Measurements from ENCODE around the gene RTL9. TPM values are rescaled to one million over a fixed set of nuclear protein-coding genes. Genes with fewer than 3 reads are reported as not detected.

Gene RTL9
- total and polyA plus RNA-seq, 9 donors: 0.38 to 5.9 (median 1.5) TPM

DNA sequence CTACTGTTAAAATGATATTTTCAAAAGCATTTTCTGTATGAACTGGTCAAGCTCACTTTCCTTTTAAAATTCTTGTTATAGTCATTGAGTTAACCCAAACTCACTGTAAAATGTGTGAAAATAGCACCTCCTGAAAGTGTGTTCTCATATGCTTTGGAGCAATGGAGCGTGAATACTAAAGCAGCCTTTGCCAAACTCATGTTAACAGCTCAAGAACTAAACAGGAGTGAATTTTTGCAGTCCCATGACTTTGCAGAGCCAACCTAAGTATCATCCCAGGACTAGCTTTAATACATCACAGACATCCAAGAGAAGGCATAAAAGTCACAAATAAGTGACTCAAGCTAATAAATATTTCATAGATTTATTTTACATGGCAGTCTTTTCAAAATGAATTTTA, 43.1 kb upstream of the RTL9 start:
- no peak for DNase-seq
- H3K4me1 ChIP-seq (ENCODE audit: insufficient read depth): no peaks in the 10 kb centered on the region
- WGBS, 3 donors: 19 to 50% (median 40%) methylated on average over 1 of the region's 1 CpG
- H3K27ac ChIP-seq: no peak overlapping the region
- intact Hi-C loops (cut with DNase I): loop anchor here in 2 of 4 donors (5.0 to 10.0 kb wide), 2 partner anchors 141 to 143 kb away; no protein-coding TSS in a partner anchor
- no peaks in the 10 kb centered on the region for H3K36me3 ChIP-seq
- H3K27me3 ChIP-seq: no peaks in the 10 kb centered on the region
- TF ChIP-seq, protein P1, sequence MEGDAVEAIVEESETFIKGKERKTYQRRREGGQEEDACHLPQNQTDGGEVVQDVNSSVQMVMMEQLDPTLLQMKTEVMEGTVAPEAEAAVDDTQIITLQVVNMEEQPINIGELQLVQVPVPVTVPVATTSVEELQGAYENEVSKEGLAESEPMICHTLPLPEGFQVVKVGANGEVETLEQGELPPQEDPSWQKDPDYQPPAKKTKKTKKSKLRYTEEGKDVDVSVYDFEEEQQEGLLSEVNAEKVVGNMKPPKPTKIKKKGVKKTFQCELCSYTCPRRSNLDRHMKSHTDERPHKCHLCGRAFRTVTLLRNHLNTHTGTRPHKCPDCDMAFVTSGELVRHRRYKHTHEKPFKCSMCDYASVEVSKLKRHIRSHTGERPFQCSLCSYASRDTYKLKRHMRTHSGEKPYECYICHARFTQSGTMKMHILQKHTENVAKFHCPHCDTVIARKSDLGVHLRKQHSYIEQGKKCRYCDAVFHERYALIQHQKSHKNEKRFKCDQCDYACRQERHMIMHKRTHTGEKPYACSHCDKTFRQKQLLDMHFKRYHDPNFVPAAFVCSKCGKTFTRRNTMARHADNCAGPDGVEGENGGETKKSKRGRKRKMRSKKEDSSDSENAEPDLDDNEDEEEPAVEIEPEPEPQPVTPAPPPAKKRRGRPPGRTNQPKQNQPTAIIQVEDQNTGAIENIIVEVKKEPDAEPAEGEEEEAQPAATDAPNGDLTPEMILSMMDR (IDR thresholded peaks at IDR 0.05): no peak
- TF ChIP-seq POLR2A (IDR thresholded peaks at IDR 0.05) (no peak), EP300 (IDR thresholded peaks at IDR 0.05) (no peak)
- no peaks in the 10 kb centered on the region for H3K9me3 ChIP-seq
- no peak overlapping the region for H3K4me3 ChIP-seq

DNA sequence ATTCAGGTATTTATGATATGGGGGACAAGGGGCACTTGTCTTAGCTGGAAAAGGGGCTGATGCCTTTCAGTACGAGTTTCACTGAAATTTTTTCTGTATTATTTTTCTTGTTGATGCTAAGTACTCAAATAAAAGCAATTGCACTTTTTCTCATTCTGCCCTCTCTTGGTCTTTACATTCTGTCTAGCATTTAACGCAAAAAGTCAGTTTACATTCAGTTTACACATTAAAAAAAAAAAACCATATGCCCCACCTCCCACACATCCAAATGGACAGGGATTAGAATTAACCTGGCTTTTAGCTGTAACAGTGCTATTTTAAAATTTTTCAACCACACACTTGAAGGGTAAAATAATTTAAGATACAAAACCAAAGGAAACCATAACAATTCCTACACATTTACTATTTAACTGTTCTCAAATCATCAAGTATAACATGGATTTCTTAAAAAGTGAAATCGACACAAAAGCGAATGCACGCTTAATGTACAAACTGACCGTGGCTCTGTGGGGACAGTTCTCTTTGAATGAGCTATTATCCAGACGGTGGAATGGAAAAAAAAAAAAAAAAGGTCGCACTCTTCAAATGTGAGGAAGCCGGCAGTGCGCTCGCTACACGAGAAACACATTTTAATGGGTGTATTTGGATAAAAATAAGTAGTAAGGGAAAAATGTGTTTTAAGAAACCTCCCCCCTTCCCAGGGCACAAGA, 42.1 kb upstream of the RTL9 start:
- TF ChIP-seq POLR2A (IDR thresholded peaks at IDR 0.05) (no peak), EP300 (IDR thresholded peaks at IDR 0.05) (no peak)
- TF ChIP-seq, protein P1 (IDR thresholded peaks at IDR 0.05): no peak
- 27 to 38% (median 33%) methylated on average over 12 of the region's 12 CpGs for WGBS, 3 donors

GRCh38 chrX:110317061-110317819, 41.4 kb upstream of the RTL9 start:
- Histone ChIP-seq H3K4me3 (peak overlapping the region; percentile 84), H3K27me3 (no peaks in the 10 kb centered on the region), H3K27ac (peak overlapping the region; percentile 89 to 92), H3K36me3 (no peaks in the 10 kb centered on the region), H3K9me3 (no peaks in the 10 kb centered on the region), H3K4me1 (ENCODE audit: insufficient read depth) (no peaks in the 10 kb centered on the region)
- TF ChIP-seq EP300 (IDR thresholded peaks at IDR 0.05): no peak
- TF ChIP-seq, protein P1 (IDR thresholded peaks at IDR 0.05): no peak
- peak in 4 of 5 donors; percentile 22 to 54 (median 36) for DNase-seq
- intact Hi-C loops (cut with DNase I): loop anchor here in 2 of 4 donors (5.0 to 10.0 kb wide), 2 partner anchors 142 to 145 kb away; no protein-coding TSS in a partner anchor
- WGBS, 3 donors: 34 to 41% (median 39%) methylated on average over 40 of the region's 40 CpGs

More for the DNA sequence above, 42.1 kb upstream of the RTL9 start:
- H3K9me3 ChIP-seq: no peaks in the 10 kb centered on the region
- H3K27ac ChIP-seq: peak overlapping the region in 1 of 2 donors; percentile 89
- intact Hi-C loops (cut with DNase I): loop anchor here in 2 of 4 donors (5.0 to 10.0 kb wide), 2 partner anchors 142 to 144 kb away; no protein-coding TSS in a partner anchor
- no peaks in the 10 kb centered on the region for H3K4me1 ChIP-seq (ENCODE audit: insufficient read depth)
- H3K27me3 ChIP-seq: no peaks in the 10 kb centered on the region
- peak overlapping the region; percentile 84 for H3K4me3 ChIP-seq
- DNase-seq: no peak
- H3K36me3 ChIP-seq: no peaks in the 10 kb centered on the region

GRCh38 chrX:110317820-110318663, 40.6 kb upstream of the RTL9 start, which contains the start of gene AMMECR1:
Gene AMMECR1 (minus strand): TSS chrX:110318085. CDS start chrX:110318071, 14 bp downstream.
- Histone ChIP-seq H3K4me3 (peak within 1 kb of the TSS; percentile 84), H3K9me3 (no peaks in the 10 kb centered on the region), H3K4me1 (ENCODE audit: insufficient read depth) (no peaks in the 10 kb centered on the region), H3K36me3 (no peaks in the 10 kb centered on the region), H3K27me3 (no peaks in the 10 kb centered on the region), H3K27ac (peak within 1 kb of the TSS; percentile 89 to 92)
- WGBS, 3 donors: 23 to 30% (median 26%) methylated on average over 76 to 78 of the region's 78 CpGs
- intact Hi-C loops (cut with DNase I): loop anchor here in 2 of 4 donors (5.0 to 10.0 kb wide), 2 partner anchors 143 to 146 kb away; no protein-coding TSS in a partner anchor
- TF ChIP-seq POLR2A (IDR thresholded peaks at IDR 0.05): peak; percentile 27
- TF ChIP-seq, protein P1 (IDR thresholded peaks at IDR 0.05): no peak
- DNase-seq: peak; percentile 80 to 87 (median 83)
